Activated B cell treated with CpG ODN at 0.5 μM for 24 hours (primary cell): ENCODE data around the gene TM4SF18. TPM values are rescaled to one million over a fixed set of nuclear protein-coding genes. Genes with fewer than 3 reads are reported as not detected.

ENCODE experiments used
- ATAC-seq: fragments of 200-7000 bp; cut with Tn5 transposase; one replicate; pipeline ENCODE4 v1.10.0; 2021; ENCODE audit warnings: low read depth, mild to moderate bottlenecking, moderate library complexity
- CTCF ChIA-PET: fragments of 350-600 bp; sonication (Branson Sonifier 250); formaldehyde crosslinking; loops from one replicate; lab custom pipeline; 2021; ENCODE audit warnings: antibody characterized with exemption; lab: Charles Lee
- POLR2A ChIA-PET: fragments of 350-600 bp; sonication (Branson Sonifier 250); formaldehyde crosslinking; loops from one replicate; lab custom pipeline; 2021; ENCODE audit warnings: antibody characterized with exemption; lab: Charles Lee
- DNase-seq: peaks from one replicate; pipeline ENCODE4 v3.0.0; 2022
- H3K27ac Mint-ChIP-seq: one replicate; pipeline ENCODE4 v1.8.0; 2020; ENCODE audit warnings: mixed read lengths
- H3K27me3 Mint-ChIP-seq: one replicate; pipeline ENCODE4 v1.8.0; 2021; ENCODE audit warnings: mixed read lengths
- H3K36me3 Mint-ChIP-seq: one replicate; pipeline ENCODE4 v1.8.0; 2021; ENCODE audit warnings: low read depth, mixed read lengths
- H3K4me1 Mint-ChIP-seq: one replicate; pipeline ENCODE4 v1.8.0; 2021; ENCODE audit warnings: mixed read lengths
- H3K4me3 Mint-ChIP-seq: one replicate; pipeline ENCODE4 v1.8.0; 2020; ENCODE audit warnings: mild to moderate bottlenecking, mixed read lengths
- H3K9me3 Mint-ChIP-seq: one replicate; pipeline ENCODE4 v1.8.0; 2020; ENCODE audit warnings: mixed read lengths
- intact Hi-C: fragments of 100-400 bp; cut with micrococcal nuclease; formaldehyde crosslinking; loops from one replicate; pipeline ENCODE4 v1.15.1; 2024
- total RNA-seq: library from RNA; stranded (reverse); gene quantifications from 2 replicates; pipeline ENCODE4 v1.2.3, GENCODE V29; 2022
- TF ChIP-seq, protein P1 (sequence below): fragments of 200-600 bp; IDR thresholded peaks from one replicate; pipeline ENCODE4 v1.8.0; 2022; ENCODE audit warnings: antibody characterized with exemption, mild to moderate bottlenecking

TM4SF18 gene
- total RNA-seq, 1 donor from 2014 or later: not detected

GRCh38 chr3:149374793-149375500 is 41.5 kb upstream of the TM4SF18 start:
- Mint-ChIP-seq H3K36me3 (no peaks in the 10 kb centered on the region), H3K27ac (no peak overlapping the region), H3K4me1 (no peaks in the 10 kb centered on the region), H3K27me3 (peaks cover 9% of the 10 kb centered on the region), H3K4me3 (no peak overlapping the region), H3K9me3 (no peaks in the 10 kb centered on the region)
- intact Hi-C loops: no loop called here
- ChIA-PET POLR2A (no interaction called here), CTCF (no interaction called here)
- ATAC-seq (no peak), DNase-seq (no peak)
- TF ChIP-seq, protein P1, sequence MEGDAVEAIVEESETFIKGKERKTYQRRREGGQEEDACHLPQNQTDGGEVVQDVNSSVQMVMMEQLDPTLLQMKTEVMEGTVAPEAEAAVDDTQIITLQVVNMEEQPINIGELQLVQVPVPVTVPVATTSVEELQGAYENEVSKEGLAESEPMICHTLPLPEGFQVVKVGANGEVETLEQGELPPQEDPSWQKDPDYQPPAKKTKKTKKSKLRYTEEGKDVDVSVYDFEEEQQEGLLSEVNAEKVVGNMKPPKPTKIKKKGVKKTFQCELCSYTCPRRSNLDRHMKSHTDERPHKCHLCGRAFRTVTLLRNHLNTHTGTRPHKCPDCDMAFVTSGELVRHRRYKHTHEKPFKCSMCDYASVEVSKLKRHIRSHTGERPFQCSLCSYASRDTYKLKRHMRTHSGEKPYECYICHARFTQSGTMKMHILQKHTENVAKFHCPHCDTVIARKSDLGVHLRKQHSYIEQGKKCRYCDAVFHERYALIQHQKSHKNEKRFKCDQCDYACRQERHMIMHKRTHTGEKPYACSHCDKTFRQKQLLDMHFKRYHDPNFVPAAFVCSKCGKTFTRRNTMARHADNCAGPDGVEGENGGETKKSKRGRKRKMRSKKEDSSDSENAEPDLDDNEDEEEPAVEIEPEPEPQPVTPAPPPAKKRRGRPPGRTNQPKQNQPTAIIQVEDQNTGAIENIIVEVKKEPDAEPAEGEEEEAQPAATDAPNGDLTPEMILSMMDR: no peak

DNA sequence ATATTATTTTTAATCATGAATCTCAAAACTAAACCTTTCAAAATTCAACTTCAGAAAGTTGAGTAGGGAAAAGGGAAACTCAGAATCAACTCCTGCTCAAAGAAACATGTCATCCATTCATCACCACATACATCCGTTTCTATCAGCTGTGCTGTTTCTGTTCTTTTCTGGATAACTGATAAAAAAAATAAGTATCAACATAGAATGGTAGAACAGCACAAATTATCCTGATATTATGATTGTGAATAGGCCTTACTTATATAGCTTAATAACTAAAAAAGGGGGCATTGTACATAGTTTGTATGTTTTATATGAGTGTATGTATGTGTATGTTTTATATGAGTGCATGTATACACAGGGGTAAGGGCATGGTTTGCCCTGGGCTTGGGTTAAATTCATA is 41.0 kb upstream of the TM4SF18 start:
- ChIA-PET POLR2A (no interaction called here), CTCF (no interaction called here)
- intact Hi-C loops: no loop called here
- DNase-seq (no peak), ATAC-seq (no peak)
- H3K27ac Mint-ChIP-seq: no peak overlapping the region
- no peaks in the 10 kb centered on the region for H3K9me3 Mint-ChIP-seq
- no peak overlapping the region for H3K4me3 Mint-ChIP-seq
- no peaks in the 10 kb centered on the region for H3K4me1 Mint-ChIP-seq
- TF ChIP-seq, protein P1: no peak
- H3K27me3 Mint-ChIP-seq: peaks cover 9% of the 10 kb centered on the region
- no peaks in the 10 kb centered on the region for H3K36me3 Mint-ChIP-seq

- ATAC-seq: no peak
- Mint-ChIP-seq H3K36me3 (no peaks in the 10 kb centered on the region), H3K4me1 (no peaks in the 10 kb centered on the region), H3K4me3 (no peak overlapping the region), H3K27ac (no peak overlapping the region), H3K9me3 (no peaks in the 10 kb centered on the region), H3K27me3 (peaks cover 9% of the 10 kb centered on the region)
- POLR2A ChIA-PET: no interaction called here
- intact Hi-C loops: no loop called here
- TF ChIP-seq, protein P1: no peak
- CTCF ChIA-PET: no interaction called here
- DNase-seq: no peak
Observed at GRCh38 chr3:149373235-149374125, 40.0 kb upstream of the TM4SF18 start.

- Mint-ChIP-seq H3K27me3 (peaks cover 7% of the 10 kb centered on the region), H3K36me3 (no peaks in the 10 kb centered on the region), H3K4me1 (no peaks in the 10 kb centered on the region), H3K27ac (no peak overlapping the region), H3K9me3 (no peaks in the 10 kb centered on the region), H3K4me3 (no peak overlapping the region)
- ChIA-PET POLR2A (no interaction called here), CTCF (no interaction called here)
- DNase-seq: no peak
- TF ChIP-seq, protein P1: no peak
- intact Hi-C loops: no loop called here
- no peak for ATAC-seq
Observed at GRCh38 chr3:149371723-149372114, 38.3 kb upstream of the TM4SF18 start.

DNA sequence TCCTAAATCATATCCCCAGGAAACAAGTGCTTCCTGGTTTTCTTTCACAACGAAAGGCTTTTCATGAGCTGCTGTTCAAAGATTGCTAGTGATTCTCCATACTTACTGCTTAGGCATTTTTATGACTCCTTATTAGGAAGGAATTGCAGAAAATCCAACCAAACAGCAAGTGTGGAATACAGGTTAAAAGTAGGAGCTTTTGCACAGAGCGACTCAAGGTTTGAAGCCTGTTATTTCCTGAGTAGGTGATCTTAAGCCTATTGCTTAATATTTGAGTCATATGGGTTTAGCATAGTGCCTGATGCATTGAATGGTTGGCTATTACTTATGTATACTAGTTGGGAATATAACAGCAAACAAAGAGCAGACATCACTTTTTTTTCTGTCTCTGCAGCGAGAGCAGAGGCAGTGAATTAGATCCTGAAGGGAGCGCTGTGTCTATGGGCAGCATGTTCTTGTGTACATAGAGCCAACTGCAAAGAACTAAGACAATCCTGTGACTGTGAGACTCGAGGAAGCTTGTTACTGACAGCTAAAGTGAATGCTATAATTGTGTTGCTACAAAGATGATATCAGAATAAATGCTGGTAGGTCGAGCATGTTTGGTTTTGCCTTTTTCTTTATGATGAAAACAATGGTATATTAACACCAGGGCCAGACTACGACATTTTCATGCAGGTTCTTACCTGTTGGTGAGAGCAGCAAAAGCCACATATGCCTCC is 37.7 kb upstream of the TM4SF18 start:
- Mint-ChIP-seq H3K4me3 (no peak overlapping the region), H3K36me3 (no peaks in the 10 kb centered on the region), H3K9me3 (no peaks in the 10 kb centered on the region), H3K27ac (no peak overlapping the region), H3K4me1 (no peaks in the 10 kb centered on the region), H3K27me3 (peaks cover 7% of the 10 kb centered on the region)
- TF ChIP-seq, protein P1: no peak
- ATAC-seq (no peak), DNase-seq (no peak)
- ChIA-PET POLR2A (no interaction called here), CTCF (no interaction called here)
- intact Hi-C loops: no loop called here
